Measurements from ENCODE around the gene SLC8A2.

DNA sequence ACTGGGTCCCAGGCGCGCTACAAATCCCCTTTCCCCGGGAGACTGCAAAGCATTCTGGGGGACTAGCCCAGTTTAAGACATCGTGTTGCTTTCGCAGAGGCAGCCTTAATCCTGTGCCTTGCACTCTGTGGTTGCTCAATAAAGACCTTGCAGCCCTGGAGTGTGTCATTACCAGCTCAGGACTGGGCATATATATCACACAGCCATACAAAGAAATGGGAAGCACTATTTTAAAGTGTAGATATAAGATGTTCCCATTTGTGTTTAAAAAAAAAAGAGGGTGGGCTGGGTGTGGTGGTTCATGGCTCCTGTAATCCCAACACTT is 32.1 kb upstream of the SLC8A2 start:
- TF ChIP-seq, protein P1, sequence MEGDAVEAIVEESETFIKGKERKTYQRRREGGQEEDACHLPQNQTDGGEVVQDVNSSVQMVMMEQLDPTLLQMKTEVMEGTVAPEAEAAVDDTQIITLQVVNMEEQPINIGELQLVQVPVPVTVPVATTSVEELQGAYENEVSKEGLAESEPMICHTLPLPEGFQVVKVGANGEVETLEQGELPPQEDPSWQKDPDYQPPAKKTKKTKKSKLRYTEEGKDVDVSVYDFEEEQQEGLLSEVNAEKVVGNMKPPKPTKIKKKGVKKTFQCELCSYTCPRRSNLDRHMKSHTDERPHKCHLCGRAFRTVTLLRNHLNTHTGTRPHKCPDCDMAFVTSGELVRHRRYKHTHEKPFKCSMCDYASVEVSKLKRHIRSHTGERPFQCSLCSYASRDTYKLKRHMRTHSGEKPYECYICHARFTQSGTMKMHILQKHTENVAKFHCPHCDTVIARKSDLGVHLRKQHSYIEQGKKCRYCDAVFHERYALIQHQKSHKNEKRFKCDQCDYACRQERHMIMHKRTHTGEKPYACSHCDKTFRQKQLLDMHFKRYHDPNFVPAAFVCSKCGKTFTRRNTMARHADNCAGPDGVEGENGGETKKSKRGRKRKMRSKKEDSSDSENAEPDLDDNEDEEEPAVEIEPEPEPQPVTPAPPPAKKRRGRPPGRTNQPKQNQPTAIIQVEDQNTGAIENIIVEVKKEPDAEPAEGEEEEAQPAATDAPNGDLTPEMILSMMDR (IDR thresholded peaks at IDR 0.05): no peak
- no peak for TF ChIP-seq POLR2A (IDR thresholded peaks at IDR 0.05)
